Smooth muscle cell (in vitro differentiated cells): Measurements from ENCODE around the gene ZNF764. TPM values are rescaled to one million over a fixed set of nuclear protein-coding genes. Genes with fewer than 3 reads are reported as not detected.

Experiments used
- DNase-seq: peaks from one replicate; lab custom pipeline; 2025; ENCODE audit not compliant: unreplicated experiment; lab: John Stamatoyannopoulos, UW
- H2AFZ ChIP-seq: fragments of 200-600 bp; sonication (generic); 2 replicates; pipeline ENCODE4 v1.6.0; 2016; ENCODE audit warnings: antibody characterized with exemption, low read depth, mild to moderate bottlenecking
- H3F3A ChIP-seq: fragments of 200-600 bp; sonication (generic); 2 replicates; pipeline ENCODE4 v1.6.0; 2017; ENCODE audit warnings: antibody characterized with exemption, low read depth
- H3K27ac ChIP-seq: fragments of 200-600 bp; sonication (generic); 2 replicates; pipeline ENCODE4 v1.5.1; 2016; ENCODE audit warnings: low read depth, mild to moderate bottlenecking
- H3K27me3 ChIP-seq: fragments of 200-600 bp; sonication (generic); 2 replicates; pipeline ENCODE4 v1.6.1; 2016; ENCODE audit warnings: low read depth, mild to moderate bottlenecking
- H3K36me3 ChIP-seq: fragments of 200-600 bp; sonication (generic); 2 replicates; pipeline ENCODE4 v1.5.1; 2016; ENCODE audit warnings: low read depth
- H3K4me1 ChIP-seq: fragments of 200-600 bp; sonication (generic); 2 replicates; pipeline ENCODE4 v1.5.1; 2016; ENCODE audit warnings: low read depth
- H3K4me2 ChIP-seq: fragments of 200-600 bp; sonication (generic); 2 replicates; pipeline ENCODE4 v1.6.0; 2016; ENCODE audit warnings: mild to moderate bottlenecking
- H3K4me3 ChIP-seq: fragments of 200-600 bp; sonication (generic); 2 replicates; pipeline ENCODE4 v1.5.1; 2016; ENCODE audit warnings: mild to moderate bottlenecking
- H3K79me2 ChIP-seq: fragments of 200-600 bp; sonication (generic); 2 replicates; pipeline ENCODE4 v1.6.0; 2016; ENCODE audit warnings: low read depth, mild to moderate bottlenecking
- H3K9ac ChIP-seq: fragments of 200-600 bp; sonication (generic); 2 replicates; pipeline ENCODE4 v1.6.0; 2016; ENCODE audit warnings: low read depth
- H3K9me3 ChIP-seq: fragments of 200-600 bp; sonication (generic); replicated peaks from 2 replicates; pipeline ENCODE4 v1.5.1; 2016; ENCODE audit warnings: low read depth
- H4K20me1 ChIP-seq: fragments of 200-600 bp; sonication (generic); 2 replicates; pipeline ENCODE4 v1.6.0; 2016; ENCODE audit warnings: low read depth
- CTCF ChIP-seq: fragments of 200-600 bp; sonication (generic); IDR thresholded peaks from 2 replicates; pipeline ENCODE4 v1.5.1; 2017; ENCODE audit warnings: borderline replicate concordance, mild to moderate bottlenecking, antibody characterized with exemption; ENCODE audit not compliant: insufficient read depth, poor library complexity, severe bottlenecking
- WGBS: methylation state at CpG from one replicate; pipeline ENCODE4 v1.1.7; 2016; ENCODE audit warnings: low lambda C conversion rate; 5-methylcytosine and 5-hydroxymethylcytosine counted together
- polyA plus RNA-seq: library from polyadenylated mRNA; unstranded; fragments of >200 nt; fragmentation: Nextera tagmentation; extraction: Ambion mirVana; gene quantifications from 2 replicates; pipeline ENCODE4 v1.2.1, GENCODE V29; 2016
- total RNA-seq: library from RNA; depleted of rRNA; stranded (reverse); fragments of >200 nt; gene quantifications from 2 replicates; pipeline ENCODE4 v1.2.3, GENCODE V29; 2014

Gene ZNF764
- total and polyA plus RNA-seq, 2 experiments from 2014 or later, result 1.6 to 6.5 TPM

GRCh38 chr16:30533748-30534367 lies 24.3 kb downstream of the ZNF764 start:
- TF ChIP-seq CTCF, result no peak
- H4K20me1 ChIP-seq, result no peaks in the 10 kb centered on the region
- peaks cover 17% of the 10 kb centered on the region for H3K79me2 ChIP-seq
- H3K4me1 ChIP-seq, result peaks cover 13% of the 10 kb centered on the region
- peaks cover 7% of the 10 kb centered on the region for H3F3A ChIP-seq
- H2AFZ ChIP-seq, result peak overlapping the region; percentile 99
- H3K9ac ChIP-seq, result peak overlapping the region; percentile 89
- WGBS, result 20% methylated on average over 29 of the region's 29 CpGs
- peak overlapping the region; percentile 89 for H3K4me2 ChIP-seq
- DNase-seq, result no peak
- no peaks in the 10 kb centered on the region for H3K27me3 ChIP-seq
- H3K9me3 ChIP-seq, result no peaks in the 10 kb centered on the region
- peak overlapping the region; percentile 85 for H3K4me3 ChIP-seq
- peak overlapping the region; percentile 64 for H3K27ac ChIP-seq
- H3K36me3 ChIP-seq, result no peaks in the 10 kb centered on the region

GRCh38 chr16:30533146-30533522 lies 25.0 kb downstream of the ZNF764 start:
- peak overlapping the region; percentile 89 for H3K4me2 ChIP-seq

GRCh38 chr16:30532285-30533145 lies 25.7 kb downstream of the ZNF764 start:
- WGBS, result 97% methylated on average over 56 of the region's 57 CpGs
- no peaks in the 10 kb centered on the region for H3K9me3 ChIP-seq
- H4K20me1 ChIP-seq, result no peaks in the 10 kb centered on the region
- no peak overlapping the region for H3K9ac ChIP-seq
- H3K27me3 ChIP-seq, result no peaks in the 10 kb centered on the region
- no peak for TF ChIP-seq CTCF
- peaks cover 21% of the 10 kb centered on the region for H3K4me1 ChIP-seq
- peaks cover 17% of the 10 kb centered on the region for H3K79me2 ChIP-seq
- H2AFZ ChIP-seq, result no peak overlapping the region
- H3K36me3 ChIP-seq, result no peaks in the 10 kb centered on the region
- no peak overlapping the region for H3K4me2 ChIP-seq
- DNase-seq, result no peak
- no peak overlapping the region for H3K4me3 ChIP-seq
- H3F3A ChIP-seq, result peaks cover 11% of the 10 kb centered on the region
- H3K27ac ChIP-seq, result no peak overlapping the region

More at GRCh38 chr16:30533146-30533522, 25.0 kb downstream of the ZNF764 start:
- H3K4me1 ChIP-seq, result peaks cover 14% of the 10 kb centered on the region
- no peaks in the 10 kb centered on the region for H3K27me3 ChIP-seq
- no peak for DNase-seq
- 81% methylated on average over 11 of the region's 11 CpGs for whole genome bisulfite sequencing
- no peak for TF ChIP-seq CTCF
- no peaks in the 10 kb centered on the region for H3K36me3 ChIP-seq
- H2AFZ ChIP-seq, result no peak overlapping the region
- H3K27ac ChIP-seq, result no peak overlapping the region
- no peaks in the 10 kb centered on the region for H4K20me1 ChIP-seq
- H3K9me3 ChIP-seq, result no peaks in the 10 kb centered on the region
- H3K4me3 ChIP-seq, result peak overlapping the region; percentile 85
- peaks cover 17% of the 10 kb centered on the region for H3K79me2 ChIP-seq
- H3F3A ChIP-seq, result peaks cover 7% of the 10 kb centered on the region
- H3K9ac ChIP-seq, result no peak overlapping the region
